ENCODE results near the gene TPPP.

DNA sequence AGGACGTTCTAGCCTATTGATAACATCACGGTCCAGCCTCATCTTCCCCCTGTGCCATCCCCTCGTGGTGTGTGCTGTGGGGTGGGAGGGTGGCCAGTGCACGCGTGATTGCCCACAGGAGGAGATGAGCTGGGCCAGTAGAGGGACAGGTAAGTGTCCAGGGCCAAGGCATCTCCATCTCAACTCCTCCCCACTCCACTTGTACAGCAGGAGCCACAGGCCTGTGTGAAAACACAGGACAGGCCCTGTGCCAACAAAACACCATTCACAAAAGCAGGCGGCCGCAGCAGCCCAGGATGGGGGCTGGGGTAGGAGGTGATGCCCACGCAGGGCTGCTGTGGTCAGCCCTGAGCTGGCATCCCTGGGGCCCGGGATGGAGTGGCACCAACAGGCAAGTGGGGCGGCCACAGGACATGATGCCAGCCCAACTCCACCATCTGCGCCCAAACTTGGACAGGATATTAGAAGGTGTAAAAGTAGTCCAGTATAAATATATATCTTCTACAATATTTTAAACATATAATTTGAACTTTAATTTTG is 32.6 kb downstream of the TPPP start:
- TF ChIP-seq, protein P1, sequence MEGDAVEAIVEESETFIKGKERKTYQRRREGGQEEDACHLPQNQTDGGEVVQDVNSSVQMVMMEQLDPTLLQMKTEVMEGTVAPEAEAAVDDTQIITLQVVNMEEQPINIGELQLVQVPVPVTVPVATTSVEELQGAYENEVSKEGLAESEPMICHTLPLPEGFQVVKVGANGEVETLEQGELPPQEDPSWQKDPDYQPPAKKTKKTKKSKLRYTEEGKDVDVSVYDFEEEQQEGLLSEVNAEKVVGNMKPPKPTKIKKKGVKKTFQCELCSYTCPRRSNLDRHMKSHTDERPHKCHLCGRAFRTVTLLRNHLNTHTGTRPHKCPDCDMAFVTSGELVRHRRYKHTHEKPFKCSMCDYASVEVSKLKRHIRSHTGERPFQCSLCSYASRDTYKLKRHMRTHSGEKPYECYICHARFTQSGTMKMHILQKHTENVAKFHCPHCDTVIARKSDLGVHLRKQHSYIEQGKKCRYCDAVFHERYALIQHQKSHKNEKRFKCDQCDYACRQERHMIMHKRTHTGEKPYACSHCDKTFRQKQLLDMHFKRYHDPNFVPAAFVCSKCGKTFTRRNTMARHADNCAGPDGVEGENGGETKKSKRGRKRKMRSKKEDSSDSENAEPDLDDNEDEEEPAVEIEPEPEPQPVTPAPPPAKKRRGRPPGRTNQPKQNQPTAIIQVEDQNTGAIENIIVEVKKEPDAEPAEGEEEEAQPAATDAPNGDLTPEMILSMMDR (IDR thresholded peaks at IDR 0.05): no peak
- TF ChIP-seq FOSL2 (IDR thresholded peaks at IDR 0.05): no peak
- TF ChIP-seq FOSL2 (CRISPR knock-in tag; IDR thresholded peaks at IDR 0.05): no peak
- no peak for TF ChIP-seq HOXA7 (CRISPR knock-in tag; IDR thresholded peaks at IDR 0.05)
- TF ChIP-seq, protein P2, sequence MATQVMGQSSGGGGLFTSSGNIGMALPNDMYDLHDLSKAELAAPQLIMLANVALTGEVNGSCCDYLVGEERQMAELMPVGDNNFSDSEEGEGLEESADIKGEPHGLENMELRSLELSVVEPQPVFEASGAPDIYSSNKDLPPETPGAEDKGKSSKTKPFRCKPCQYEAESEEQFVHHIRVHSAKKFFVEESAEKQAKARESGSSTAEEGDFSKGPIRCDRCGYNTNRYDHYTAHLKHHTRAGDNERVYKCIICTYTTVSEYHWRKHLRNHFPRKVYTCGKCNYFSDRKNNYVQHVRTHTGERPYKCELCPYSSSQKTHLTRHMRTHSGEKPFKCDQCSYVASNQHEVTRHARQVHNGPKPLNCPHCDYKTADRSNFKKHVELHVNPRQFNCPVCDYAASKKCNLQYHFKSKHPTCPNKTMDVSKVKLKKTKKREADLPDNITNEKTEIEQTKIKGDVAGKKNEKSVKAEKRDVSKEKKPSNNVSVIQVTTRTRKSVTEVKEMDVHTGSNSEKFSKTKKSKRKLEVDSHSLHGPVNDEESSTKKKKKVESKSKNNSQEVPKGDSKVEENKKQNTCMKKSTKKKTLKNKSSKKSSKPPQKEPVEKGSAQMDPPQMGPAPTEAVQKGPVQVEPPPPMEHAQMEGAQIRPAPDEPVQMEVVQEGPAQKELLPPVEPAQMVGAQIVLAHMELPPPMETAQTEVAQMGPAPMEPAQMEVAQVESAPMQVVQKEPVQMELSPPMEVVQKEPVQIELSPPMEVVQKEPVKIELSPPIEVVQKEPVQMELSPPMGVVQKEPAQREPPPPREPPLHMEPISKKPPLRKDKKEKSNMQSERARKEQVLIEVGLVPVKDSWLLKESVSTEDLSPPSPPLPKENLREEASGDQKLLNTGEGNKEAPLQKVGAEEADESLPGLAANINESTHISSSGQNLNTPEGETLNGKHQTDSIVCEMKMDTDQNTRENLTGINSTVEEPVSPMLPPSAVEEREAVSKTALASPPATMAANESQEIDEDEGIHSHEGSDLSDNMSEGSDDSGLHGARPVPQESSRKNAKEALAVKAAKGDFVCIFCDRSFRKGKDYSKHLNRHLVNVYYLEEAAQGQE (IDR thresholded peaks at IDR 0.05): no peak
- TF ChIP-seq RNF2 (IDR thresholded peaks at IDR 0.05; ENCODE audit: borderline replicate concordance, low read depth): no peak
- no peak for TF ChIP-seq POLR2A (IDR thresholded peaks at IDR 0.05; ENCODE audit: low read length)
- no peak for TF ChIP-seq RAD21 (conservative IDR thresholded peaks at IDR 0.05 in 1 of 2, IDR thresholded peaks at IDR 0.05 in 1 of 2)
